GM23338 (cell line): ENCODE data around the gene ATP8A2. TPM values are rescaled to one million over a fixed set of nuclear protein-coding genes. Genes with fewer than 3 reads are reported as not detected.

ENCODE experiments used
- ATAC-seq: fragments of 200-7000 bp; cut with Tn5 transposase; 3 replicates; pipeline ENCODE4 v1.9.1; 2020
- DNase-seq: peaks from one replicate; pipeline ENCODE4 v3.0.0-alpha.2; 2015; ENCODE audit warnings: low spot score
- H2AFZ ChIP-seq: fragments of 200-600 bp; sonication (generic); 2 replicates; pipeline ENCODE4 v1.8.0; 2016; ENCODE audit warnings: antibody characterized with exemption, mild to moderate bottlenecking, moderate library complexity
- H3F3A ChIP-seq: fragments of 200-600 bp; sonication (generic); replicated peaks from 2 replicates; pipeline ENCODE4 v1.8.0; 2017; ENCODE audit warnings: antibody characterized with exemption, mixed run types, low read depth
- H3K27ac ChIP-seq: fragments of 200-600 bp; sonication (generic); 2 replicates; pipeline ENCODE4 v1.6.1; 2016; ENCODE audit warnings: low read depth
- H3K27me3 ChIP-seq: fragments of 200-600 bp; sonication (generic); 2 replicates; pipeline ENCODE4 v1.8.0; 2016; ENCODE audit warnings: mild to moderate bottlenecking, mixed run types, moderate library complexity; ENCODE audit not compliant: insufficient read depth
- H3K36me3 ChIP-seq: fragments of 200-600 bp; sonication (generic); 2 replicates; pipeline ENCODE4 v1.8.0; 2016; ENCODE audit warnings: mild to moderate bottlenecking; ENCODE audit not compliant: insufficient read depth
- H3K4me1 ChIP-seq: fragments of 200-600 bp; sonication (generic); 2 replicates; pipeline ENCODE4 v1.8.0; 2016; ENCODE audit warnings: mild to moderate bottlenecking, moderate library complexity; ENCODE audit not compliant: insufficient read depth
- H3K4me2 ChIP-seq: fragments of 200-600 bp; sonication (generic); 2 replicates; pipeline ENCODE4 v1.7.1; 2017; ENCODE audit warnings: mixed run types
- H3K4me3 ChIP-seq: fragments of 200-600 bp; sonication (generic); 2 replicates; pipeline ENCODE4 v1.6.1; 2016; ENCODE audit warnings: mixed run types
- H3K79me2 ChIP-seq: fragments of 200-600 bp; sonication (generic); replicated peaks from 2 replicates; pipeline ENCODE4 v1.8.0; 2017; ENCODE audit warnings: mild to moderate bottlenecking; ENCODE audit not compliant: insufficient read depth
- H3K9me2 ChIP-seq: fragments of 200-600 bp; sonication (generic); 2 replicates; pipeline ENCODE4 v1.8.0; 2017; ENCODE audit not compliant: insufficient read depth
- H4K20me1 ChIP-seq: fragments of 200-600 bp; sonication (generic); replicated peaks from 2 replicates; pipeline ENCODE4 v1.8.0; 2017; ENCODE audit warnings: mild to moderate bottlenecking; ENCODE audit not compliant: insufficient read depth
- H3K27ac Mint-ChIP-seq: 2 replicates; pipeline ENCODE4 v1.8.0; 2020; ENCODE audit warnings: inconsistent platforms, mild to moderate bottlenecking, moderate library complexity, mixed read lengths
- H3K27me3 Mint-ChIP-seq: 3 replicates; pipeline ENCODE4 v1.8.0; 2022; ENCODE audit warnings: low read depth, mild to moderate bottlenecking, moderate library complexity, mixed read lengths, inconsistent platforms; ENCODE audit not compliant: insufficient read depth, poor library complexity
- H3K36me3 Mint-ChIP-seq: 3 replicates; pipeline ENCODE4 v1.8.0; 2021; ENCODE audit warnings: low read depth, mild to moderate bottlenecking, inconsistent platforms, moderate library complexity, mixed read lengths
- H3K4me1 Mint-ChIP-seq: 3 replicates; pipeline ENCODE4 v1.8.0; 2020; ENCODE audit warnings: mild to moderate bottlenecking, inconsistent platforms, mixed read lengths
- H3K4me3 Mint-ChIP-seq: 3 replicates; pipeline ENCODE4 v1.8.0; 2021; ENCODE audit warnings: moderate library complexity, mild to moderate bottlenecking, inconsistent platforms, mixed read lengths
- H3K9me3 Mint-ChIP-seq: 3 replicates; pipeline ENCODE4 v1.8.0; 2020; ENCODE audit warnings: moderate library complexity, mild to moderate bottlenecking, inconsistent platforms, mixed read lengths
- CREB1 ChIP-seq: fragments of 250-450 bp; sonication (Bioruptor Pico); IDR thresholded peaks from 2 replicates; pipeline ENCODE4 v1.5.0; 2020; ENCODE audit warnings: low read depth, mild to moderate bottlenecking, moderate library complexity
- CTCF ChIP-seq, 2 experiments: fragments of 200-600 bp in 1 of 2; sonication (generic) in 1 of 2; conservative IDR thresholded peaks; 2 replicates each; pipeline versions ENCODE4 v1.5.1 to v1.6.1; 2016 to 2017; ENCODE audit warnings: antibody characterized with exemption in 2 of 2, low read depth in 2 of 2, mild to moderate bottlenecking in 2 of 2, moderate library complexity in 1 of 2
- ETS1 ChIP-seq: IDR thresholded peaks from 2 replicates; pipeline ENCODE4 v1.6.1; 2016; ENCODE audit warnings: antibody characterized with exemption
- REST ChIP-seq: IDR thresholded peaks from one replicate; pipeline ENCODE4 v1.6.1; 2018; ENCODE audit warnings: antibody characterized with exemption; ENCODE audit not compliant: unreplicated experiment
- STAT1 ChIP-seq: IDR thresholded peaks from one replicate; pipeline ENCODE4 v1.6.1; 2016; ENCODE audit warnings: antibody characterized with exemption; ENCODE audit not compliant: unreplicated experiment
- ZNF114 ChIP-seq: fragments of 250-450 bp; sonication (Bioruptor Pico); IDR thresholded peaks from 2 replicates; pipeline ENCODE4 v1.5.0; 2020; ENCODE audit warnings: mild to moderate bottlenecking, moderate library complexity
- ZNF331 ChIP-seq: fragments of 250-450 bp; sonication (Bioruptor Pico); IDR thresholded peaks from 2 replicates; pipeline ENCODE4 v1.5.0; 2020; ENCODE audit warnings: low read depth, mild to moderate bottlenecking, moderate library complexity
- polyA plus RNA-seq: library from polyadenylated mRNA; unstranded; fragments of >200 nt; fragmentation: Nextera tagmentation; extraction: Ambion mirVana; gene quantifications from 2 replicates; pipeline ENCODE4 v1.2.1, GENCODE V29; 2016
- total RNA-seq: library from RNA; depleted of rRNA; stranded (reverse); fragments of >200 nt; shearing (Covaris generic); gene quantifications from 2 replicates; pipeline ENCODE4 v1.2.3, GENCODE V29; 2014

ATP8A2 gene
- total and polyA plus RNA-seq, 2 experiments from 2014 or later, result 5.7 to 8.8 TPM

GRCh38 chr13:26038931-26039475, 667.2 kb downstream of the ATP8A2 start (continued):
- TF ChIP-seq ETS1 (no peak), ZNF331 (CRISPR knock-in tag) (no peak), CREB1 (CRISPR knock-in tag) (no peak), ZNF114 (CRISPR knock-in tag) (no peak), REST (no peak)

- DNase-seq (no peak), ATAC-seq (no peak)
- no peak overlapping the region for H3K27ac Mint-ChIP-seq
- peaks cover 23% of the 10 kb centered on the region for H3K36me3 Mint-ChIP-seq
- no peaks in the 10 kb centered on the region for H3K36me3 ChIP-seq
- H3K27ac ChIP-seq, result no peak overlapping the region
- H3K27me3 ChIP-seq, result no peaks in the 10 kb centered on the region
- H3K4me1 ChIP-seq, result no peaks in the 10 kb centered on the region
- H4K20me1 ChIP-seq, result no peaks in the 10 kb centered on the region; the same call in 1 of the 2 replicates
- no peak overlapping the region for H3K4me3 ChIP-seq
- peaks cover 3% of the 10 kb centered on the region; the same call in 1 of the 3 replicates for H3K4me1 Mint-ChIP-seq
- no peaks in the 10 kb centered on the region for H3K9me2 ChIP-seq
- no peaks in the 10 kb centered on the region for H3K79me2 ChIP-seq
- no peaks in the 10 kb centered on the region; the same call in 2 of the 3 replicates for H3K9me3 Mint-ChIP-seq
- no peaks in the 10 kb centered on the region for H3K27me3 Mint-ChIP-seq
- TF ChIP-seq CTCF (conservative IDR thresholded peaks at IDR 0.05; ENCODE audit: low read depth in 2 of 2) (no peak), STAT1 (no peak), CREB1 (CRISPR knock-in tag) (no peak)
- no peak overlapping the region for H3K4me2 ChIP-seq
- H3K4me3 Mint-ChIP-seq, result no peak overlapping the region
- no peaks in the 10 kb centered on the region for H3F3A ChIP-seq
- H2AFZ ChIP-seq, result peak overlapping the region; percentile 32; the same call in 1 of the 2 replicates
Observed at GRCh38 chr13:26041444-26041843, 669.7 kb downstream of the ATP8A2 start.
